GM12878 (cell line): ENCODE measurements around the gene FCHSD2. TPM values are rescaled to one million over a fixed set of nuclear protein-coding genes. Genes with fewer than 3 reads are reported as not detected.

Experiments
- ATAC-seq: fragments of 200-7000 bp; cut with Tn5 transposase; 3 replicates; pipeline ENCODE4 v1.9.1; 2020; ENCODE audit warnings: mild to moderate bottlenecking, moderate library complexity
- BruUV-seq: library from RNA; stranded (reverse); fragments of 400-500 nt; replicated peaks from 2 replicates; lab custom pipeline; 2021; lab: Mats Ljungman, UMichigan
- CTCF ChIA-PET: fragments of 300-600 bp; sonication (Branson Sonifier 250); formaldehyde crosslinking; extraction: SDS; loops from one replicate; lab custom pipeline; 2021; ENCODE audit warnings: inconsistent platforms; lab: Yijun Ruan, JAX
- POLR2A ChIA-PET: fragments of 350-600 bp; formaldehyde crosslinking; extraction: SDS; loops from one replicate; lab custom pipeline; 2021; ENCODE audit warnings: inconsistent platforms; lab: Charles Lee
- RAD21 ChIA-PET: fragments of 300-600 bp; sonication (Branson Sonifier 250); formaldehyde crosslinking; loops from one replicate; lab custom pipeline; 2023; ENCODE audit warnings: antibody characterized with exemption; ENCODE audit not compliant: unreplicated experiment; lab: Charles Lee
- SMC1A ChIA-PET: fragments of 300-600 bp; sonication (Branson Sonifier 250); formaldehyde crosslinking; loops from one replicate; lab custom pipeline; 2023; ENCODE audit not compliant: unreplicated experiment, uncharacterized antibody; lab: Charles Lee
- DNase-seq: peaks from one replicate; pipeline ENCODE4 v3.0.0-alpha.2; 2011; ENCODE audit warnings: low read depth, low spot score
- FAIRE-seq: peaks from 3 replicates; lab custom pipeline; 2011; peaks lifted over from hg19 to GRCh38; lab: Jason Lieb, UNC
- H2AFZ ChIP-seq: 2 replicates; pipeline ENCODE4 v1.6.0; 2011; ENCODE audit warnings: low read depth, low read length, control low read depth; ENCODE audit not compliant: control insufficient read depth
- H3K27ac ChIP-seq: 2 replicates; pipeline ENCODE4 v1.5.1; 2011; ENCODE audit warnings: control low read depth; ENCODE audit not compliant: control insufficient read depth, insufficient read depth
- H3K27me3 ChIP-seq, 2 experiments: replicated peaks in 1 of 2; 2 replicates each; pipeline versions ENCODE4 v1.6.0 to v1.6.1; 2011; ENCODE audit warnings: low read length in 1 of 2; ENCODE audit not compliant: control insufficient read depth in 2 of 2, insufficient read depth in 2 of 2
- H3K36me3 ChIP-seq, 2 experiments: 2 replicates each; pipeline ENCODE4 v1.5.1; 2011; ENCODE audit warnings: low read length in 1 of 2; ENCODE audit not compliant: control insufficient read depth in 2 of 2, insufficient read depth in 2 of 2
- H3K4me1 ChIP-seq: 2 replicates; pipeline ENCODE4 v1.6.1; 2011; ENCODE audit warnings: mild to moderate bottlenecking, low read length, moderate library complexity, mixed read lengths; ENCODE audit not compliant: control insufficient read depth, insufficient read depth
- H3K4me2 ChIP-seq: 2 replicates; pipeline ENCODE4 v1.6.0; 2011; ENCODE audit warnings: control low read depth; ENCODE audit not compliant: control insufficient read depth, insufficient read depth
- H3K4me3 ChIP-seq: fragments of 200-600 bp; sonication (generic); 2 replicates; pipeline ENCODE4 v1.5.1; 2016
- H3K79me2 ChIP-seq: 2 replicates; pipeline ENCODE4 v1.6.0; 2011; ENCODE audit warnings: low read length; ENCODE audit not compliant: control insufficient read depth, insufficient read depth
- H3K9ac ChIP-seq: 2 replicates; pipeline ENCODE4 v1.8.0; 2011; ENCODE audit warnings: low read length, control low read depth, mixed read lengths; ENCODE audit not compliant: control insufficient read depth, insufficient read depth
- H3K9me3 ChIP-seq: replicated peaks from 3 replicates; pipeline ENCODE4 v1.5.1; 2011; ENCODE audit warnings: mild to moderate bottlenecking, low read length; ENCODE audit not compliant: control insufficient read depth, insufficient read depth
- H4K20me1 ChIP-seq: 2 replicates; pipeline ENCODE4 v1.6.0; 2011; ENCODE audit not compliant: control insufficient read depth, insufficient read depth
- BHLHE40 ChIP-seq, 2 experiments: fragments of 450-650 bp in 1 of 2; IDR thresholded peaks; 2 replicates each; pipeline ENCODE4 v1.6.1; 2011 to 2017; ENCODE audit warnings: low read depth in 2 of 2, borderline replicate concordance in 1 of 2, improper control_type of control experiment in 1 of 2, low read length in 1 of 2, mild to moderate bottlenecking in 1 of 2
- GABPA ChIP-seq: IDR thresholded peaks from 2 replicates; pipeline ENCODE4 v1.6.1; 2014; ENCODE audit warnings: antibody characterized with exemption, low read depth, mild to moderate bottlenecking, inconsistent platforms
- HDAC2 ChIP-seq: fragments of 200-600 bp; sonication (generic); IDR thresholded peaks from 2 replicates; pipeline ENCODE4 v1.6.1; 2017
- HDGF ChIP-seq: fragments of 450-650 bp; IDR thresholded peaks from 2 replicates; pipeline ENCODE4 v1.6.1; 2016; ENCODE audit warnings: antibody characterized with exemption
- IKZF1 ChIP-seq: fragments of 450-650 bp; conservative IDR thresholded peaks from 2 replicates; pipeline ENCODE4 v1.6.1; 2017; ENCODE audit warnings: antibody characterized with exemption, mild to moderate bottlenecking
- IKZF2 ChIP-seq, 2 experiments: fragments of 450-650 bp; IDR thresholded peaks; 2 replicates each; pipeline ENCODE4 v1.6.1; 2017; ENCODE audit warnings: mild to moderate bottlenecking in 2 of 2, moderate library complexity in 2 of 2
- JUNB ChIP-seq: IDR thresholded peaks from 2 replicates; pipeline ENCODE4 v1.6.1; 2016; ENCODE audit warnings: antibody characterized with exemption, mild to moderate bottlenecking
- LARP7 ChIP-seq: fragments of 450-650 bp; IDR thresholded peaks from 2 replicates; pipeline ENCODE4 v1.6.1; 2017; ENCODE audit warnings: mild to moderate bottlenecking
- MEF2A ChIP-seq: IDR thresholded peaks from 2 replicates; pipeline ENCODE4 v1.6.1; 2011; ENCODE audit warnings: low read depth, mild to moderate bottlenecking, low read length, moderate library complexity; ENCODE audit not compliant: insufficient read depth
- NBN ChIP-seq: fragments of 450-650 bp; IDR thresholded peaks from 2 replicates; pipeline ENCODE4 v1.6.1; 2016
- NR2F1 ChIP-seq: fragments of 450-650 bp; conservative IDR thresholded peaks from 2 replicates; pipeline ENCODE4 v1.6.1; 2017; ENCODE audit warnings: mild to moderate bottlenecking
- POU2F2 ChIP-seq: IDR thresholded peaks from 3 replicates; pipeline ENCODE4 v1.6.1; 2011; ENCODE audit warnings: low read depth, mild to moderate bottlenecking, low read length, borderline replicate concordance
- RAD21 ChIP-seq: IDR thresholded peaks from 2 replicates; pipeline ENCODE4 v1.6.1; 2011; ENCODE audit warnings: mild to moderate bottlenecking, low read depth, low read length, moderate library complexity; ENCODE audit not compliant: insufficient read depth
- RB1 ChIP-seq: fragments of 450-650 bp; formaldehyde crosslinking; IDR thresholded peaks from 2 replicates; pipeline ENCODE4 v1.6.1; 2017; ENCODE audit warnings: mild to moderate bottlenecking, borderline replicate concordance
- SIX5 ChIP-seq: IDR thresholded peaks from 2 replicates; pipeline ENCODE4 v1.6.1; 2011; ENCODE audit warnings: mild to moderate bottlenecking, low read depth, low read length, moderate library complexity; ENCODE audit not compliant: severe bottlenecking
- SP1 ChIP-seq: IDR thresholded peaks from one replicate; pipeline ENCODE4 v1.6.1; 2011; ENCODE audit warnings: low read depth, low read length
- TBL1XR1 ChIP-seq: IDR thresholded peaks from 2 replicates; pipeline ENCODE4 v1.6.1; 2012; ENCODE audit warnings: low read depth, low read length, improper control_type of control experiment
- YY1 ChIP-seq: IDR thresholded peaks from 2 replicates; pipeline ENCODE4 v1.6.1; 2011; ENCODE audit warnings: low read depth, mild to moderate bottlenecking, low read length
- WGBS: methylation state at CpG from one replicate; pipeline ENCODE4 v1.1.6; 2016; ENCODE audit warnings: low lambda C conversion rate; ENCODE audit not compliant: insufficient replicate concordance, insufficient coverage; ENCODE audit errors: missing lambda C conversion rate; 5-methylcytosine and 5-hydroxymethylcytosine counted together
- in situ Hi-C: fragments of 300-500 bp; cut with MboI; formaldehyde crosslinking; loops from 9 replicates; pipeline ENCODE4 v1.14.3; 2018; ENCODE audit warnings: mixed read lengths
- intact Hi-C: fragments of 100-400 bp; cut with micrococcal nuclease; formaldehyde crosslinking; loops from one replicate; pipeline ENCODE4 v1.14.2; 2022; ENCODE audit not compliant: unreplicated experiment
- polyA plus RNA-seq, 11 experiments: library from polyadenylated mRNA; depleted of rRNA in 4 of 11; unstranded in 6 of 11; stranded (reverse) in 5 of 11; fragments of >200 nt; fragmentation: Nextera tagmentation in 4 of 11; fragmentation: Illumina TruSeq in 1 of 11; extraction: Ambion mirVana in 4 of 11; extraction: Trizol in 1 of 11; gene quantifications; 1 replicate in 1 of 11; 2 replicates in 10 of 11; pipeline versions ENCODE4 v1.2.1 to v1.2.3, GENCODE V29; 2011 to 2016; ENCODE audit warnings: inconsistent platforms in 2 of 11, missing spikeins in 2 of 11, low read depth in 1 of 11
- total RNA-seq, 4 experiments: library from RNA; depleted of rRNA in 3 of 4; stranded (reverse); fragments of >200 nt in 3 of 4; fragmentation: Illumina TruSeq in 1 of 4; extraction: Trizol in 1 of 4; gene quantifications; 2 replicates each; pipeline versions ENCODE4 v1.2.1 to v1.2.3, GENCODE V29; 2013 to 2021
- TF ChIP-seq, protein P1 (sequence below): fragments of 450-650 bp; IDR thresholded peaks from 2 replicates; pipeline ENCODE4 v1.6.1; 2016; ENCODE audit warnings: mild to moderate bottlenecking
- TF ChIP-seq, protein P2 (sequence below), 3 experiments: IDR thresholded peaks in 2 of 3; conservative IDR thresholded peaks in 1 of 3; 2 replicates each; pipeline ENCODE4 v1.5.1; 2011; ENCODE audit warnings: low read depth in 3 of 3, low read length in 3 of 3, mild to moderate bottlenecking in 3 of 3, control low read depth in 2 of 3, moderate library complexity in 2 of 3, inconsistent platforms in 1 of 3, mixed read lengths in 1 of 3; ENCODE audit not compliant: control insufficient read depth in 2 of 3, insufficient read depth in 1 of 3; ENCODE audit errors: extremely low read depth in 1 of 3

The FCHSD2 gene
- total and polyA plus RNA-seq, 10 of the 15 experiments (the other 5 are each of a cell fraction or from before 2014, with no cell fraction given), result 13.2 to 89.8 (median 47.8) TPM

DNA sequence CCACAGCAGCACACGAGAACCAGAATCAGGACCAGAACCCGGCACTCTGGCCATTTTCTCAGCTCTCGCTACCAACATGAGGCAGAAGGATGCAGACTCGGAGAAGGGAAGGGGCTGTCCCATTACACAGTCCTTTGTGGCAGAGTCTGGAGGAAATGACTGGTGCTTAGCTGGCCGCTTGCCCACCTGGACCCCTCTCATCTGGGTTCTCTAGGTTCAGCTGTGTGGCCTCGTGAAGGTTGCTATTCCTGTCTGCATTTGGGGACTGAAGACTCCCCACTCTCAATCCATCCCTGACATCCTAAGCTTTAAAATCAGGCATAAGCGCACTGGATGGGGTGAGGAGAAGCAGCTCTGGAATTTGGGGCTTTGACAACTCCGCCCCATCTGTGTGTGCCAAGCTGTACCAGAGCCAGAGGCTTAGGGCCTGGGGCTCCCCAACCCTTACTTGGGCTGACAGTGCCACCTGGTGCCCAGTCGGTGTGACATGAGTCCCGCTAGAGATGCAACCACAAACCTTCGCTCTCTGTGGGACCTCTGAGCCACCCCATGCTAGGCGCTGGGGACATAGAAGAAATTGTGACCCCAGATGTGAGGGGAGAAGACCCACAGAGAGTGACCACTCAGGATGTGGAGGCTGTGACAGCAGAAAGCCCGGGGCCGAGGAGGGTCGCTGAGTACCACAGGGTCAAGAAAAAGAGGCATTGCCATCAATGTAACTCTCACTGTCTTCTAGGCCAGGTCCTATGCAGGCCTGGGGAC is 35.8 kb upstream of the FCHSD2 start:
- 38% methylated on average over 15 of the region's 15 CpGs for WGBS
- H3K9ac ChIP-seq, result no peak overlapping the region
- peak overlapping the region; percentile 0 for H3K27ac ChIP-seq
- ChIA-PET CTCF (interaction anchor here (0.6 to 7.2 kb wide), 74 partner anchors 7 to 744 kb away, joined by 3 to 128 read pairs (median 5); partner anchors contain the start of genes CLPB, FCHSD2 and STARD10), POLR2A (interaction anchor here (0.8 to 2.8 kb wide), 9 partner anchors 11 to 259 kb away, joined by 3 to 13 read pairs (median 7); partner anchors contain the start of gene FCHSD2), SMC1A (interaction anchor here (0.5 to 26.8 kb wide), 60 partner anchors 9 to 700 kb away, joined by 3 to 926 read pairs (median 4); partner anchors contain the start of genes FCHSD2 and STARD10), RAD21 (interaction anchor here (0.5 to 7.4 kb wide), 53 partner anchors 9 to 591 kb away, joined by 3 to 120 read pairs (median 5); partner anchors contain the start of genes FCHSD2 and STARD10)
- H3K79me2 ChIP-seq, result peaks cover 3% of the 10 kb centered on the region; the same call in 1 of the 2 replicates
- no peaks in the 10 kb centered on the region for H4K20me1 ChIP-seq
- no peaks in the 10 kb centered on the region for H3K9me3 ChIP-seq
- ATAC-seq, result peak; percentile 99
- H2AFZ ChIP-seq, result peak overlapping the region; percentile 76
- in situ Hi-C loops, result loop anchor here (5.0 to 25.0 kb wide), 3 partner anchors 251 to 453 kb away; no protein-coding TSS in a partner anchor
- H3K36me3 ChIP-seq, result no peaks in the 10 kb centered on the region
- H3K4me2 ChIP-seq, result peak overlapping the region; percentile 51; the same call in 1 of the 2 replicates
- no peak overlapping the region for H3K4me3 ChIP-seq
- no TSS peak for BruUV-seq
- FAIRE-seq, result peak; percentile 83
- no peaks in the 10 kb centered on the region for H3K27me3 ChIP-seq
- DNase-seq, result peak; percentile 68
- intact Hi-C loops, result loop anchor here (1.0 to 5.0 kb wide), 4 partner anchors 36 to 451 kb away; partner anchors contain the start of gene FCHSD2
- peaks cover 44% of the 10 kb centered on the region for H3K4me1 ChIP-seq
- TF ChIP-seq, protein P1, sequence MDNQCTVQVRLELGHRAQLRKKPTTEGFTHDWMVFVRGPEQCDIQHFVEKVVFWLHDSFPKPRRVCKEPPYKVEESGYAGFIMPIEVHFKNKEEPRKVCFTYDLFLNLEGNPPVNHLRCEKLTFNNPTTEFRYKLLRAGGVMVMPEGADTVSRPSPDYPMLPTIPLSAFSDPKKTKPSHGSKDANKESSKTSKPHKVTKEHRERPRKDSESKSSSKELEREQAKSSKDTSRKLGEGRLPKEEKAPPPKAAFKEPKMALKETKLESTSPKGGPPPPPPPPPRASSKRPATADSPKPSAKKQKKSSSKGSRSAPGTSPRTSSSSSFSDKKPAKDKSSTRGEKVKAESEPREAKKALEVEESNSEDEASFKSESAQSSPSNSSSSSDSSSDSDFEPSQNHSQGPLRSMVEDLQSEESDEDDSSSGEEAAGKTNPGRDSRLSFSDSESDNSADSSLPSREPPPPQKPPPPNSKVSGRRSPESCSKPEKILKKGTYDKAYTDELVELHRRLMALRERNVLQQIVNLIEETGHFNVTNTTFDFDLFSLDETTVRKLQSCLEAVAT, result peak; percentile 32; the same call in 1 of the 2 replicates
- TF ChIP-seq IKZF1 (peak; percentile 43; the same call in 1 of the 2 replicates), SP1 (peak; percentile 21), MEF2A (0 out of 2 replicates have a peak, but pooled peaks have one; percentile 34), BHLHE40 (IDR thresholded peaks at IDR 0.05; ENCODE audit: borderline replicate concordance in 1 of 2, low read depth in 2 of 2, low read length in 1 of 2) (peak in 1 of 2 experiments; percentile 43; a peak in 1 of 4 replicates), NBN (0 out of 2 replicates have a peak, but pooled peaks have one; percentile 44), HDAC2 (no peak), TBL1XR1 (peak; percentile 49; the same call in 1 of the 2 replicates), GABPA (no peak), NR2F1 (0 out of 2 replicates have a peak, but pooled peaks have one; percentile 39), POU2F2 (peak; percentile 74; the same call in 2 of the 3 replicates), JUNB (no peak), RB1 (peak; percentile 75; the same call in 1 of the 2 replicates), HDGF (0 out of 2 replicates have a peak, but pooled peaks have one; percentile 23), YY1 (peak; percentile 75; the same call in 1 of the 2 replicates), RAD21 (peak; percentile 99), IKZF2 (IDR thresholded peaks at IDR 0.05) (peak in 1 of 2 experiments; percentile 22; a peak in 1 of 4 replicates), SIX5 (no peak), LARP7 (peak; percentile 53; the same call in 1 of the 2 replicates)
- TF ChIP-seq, protein P2, sequence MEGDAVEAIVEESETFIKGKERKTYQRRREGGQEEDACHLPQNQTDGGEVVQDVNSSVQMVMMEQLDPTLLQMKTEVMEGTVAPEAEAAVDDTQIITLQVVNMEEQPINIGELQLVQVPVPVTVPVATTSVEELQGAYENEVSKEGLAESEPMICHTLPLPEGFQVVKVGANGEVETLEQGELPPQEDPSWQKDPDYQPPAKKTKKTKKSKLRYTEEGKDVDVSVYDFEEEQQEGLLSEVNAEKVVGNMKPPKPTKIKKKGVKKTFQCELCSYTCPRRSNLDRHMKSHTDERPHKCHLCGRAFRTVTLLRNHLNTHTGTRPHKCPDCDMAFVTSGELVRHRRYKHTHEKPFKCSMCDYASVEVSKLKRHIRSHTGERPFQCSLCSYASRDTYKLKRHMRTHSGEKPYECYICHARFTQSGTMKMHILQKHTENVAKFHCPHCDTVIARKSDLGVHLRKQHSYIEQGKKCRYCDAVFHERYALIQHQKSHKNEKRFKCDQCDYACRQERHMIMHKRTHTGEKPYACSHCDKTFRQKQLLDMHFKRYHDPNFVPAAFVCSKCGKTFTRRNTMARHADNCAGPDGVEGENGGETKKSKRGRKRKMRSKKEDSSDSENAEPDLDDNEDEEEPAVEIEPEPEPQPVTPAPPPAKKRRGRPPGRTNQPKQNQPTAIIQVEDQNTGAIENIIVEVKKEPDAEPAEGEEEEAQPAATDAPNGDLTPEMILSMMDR (IDR thresholded peaks at IDR 0.05 in 2 of 3, conservative IDR thresholded peaks at IDR 0.05 in 1 of 3; ENCODE audit: control insufficient read depth in 2 of 3, extremely low read depth in 1 of 3, insufficient read depth in 1 of 3, low read depth in 3 of 3, low read length in 3 of 3), result peak; percentile 82 to 95 (median 91)
